KOPT-K1 (cell line): Measurements from ENCODE around the gene ATP6V0E2.

Experiments used
- H3K27ac ChIP-seq: fragments of 200-600 bp; sonication (generic); 2 replicates; pipeline ENCODE4 v1.5.1; 2016; ENCODE audit warnings: antibody characterized with exemption, mild to moderate bottlenecking, low read depth, low read length; ENCODE audit not compliant: poor library complexity, severe bottlenecking
- H3K36me3 ChIP-seq: fragments of 200-600 bp; sonication (generic); 2 replicates; pipeline ENCODE4 v1.5.1; 2017; ENCODE audit warnings: antibody characterized with exemption, mild to moderate bottlenecking, low read length, moderate library complexity; ENCODE audit not compliant: insufficient read depth
- H3K9me3 ChIP-seq: fragments of 200-600 bp; sonication (generic); 2 replicates; pipeline ENCODE4 v1.5.1; 2017; ENCODE audit warnings: antibody characterized with exemption, low read length, mild to moderate bottlenecking; ENCODE audit not compliant: insufficient read depth, poor library complexity, severe bottlenecking

The ATP6V0E2 gene

GRCh38 chr7:149833495-149834130 lies 40.2 kb upstream of the ATP6V0E2 start:
- Histone ChIP-seq H3K27ac (no peak overlapping the region), H3K36me3 (no peaks in the 10 kb centered on the region), H3K9me3 (no peaks in the 10 kb centered on the region)

- H3K36me3 ChIP-seq = no peaks in the 10 kb centered on the region
- H3K27ac ChIP-seq = no peak overlapping the region
- no peaks in the 10 kb centered on the region for H3K9me3 ChIP-seq
Measured at GRCh38 chr7:149834601-149835000, 39.2 kb upstream of the ATP6V0E2 start.

- H3K9me3 ChIP-seq = no peaks in the 10 kb centered on the region
- no peaks in the 10 kb centered on the region for H3K36me3 ChIP-seq
- no peak overlapping the region for H3K27ac ChIP-seq
Measured at GRCh38 chr7:149836434-149836833, 37.3 kb upstream of the ATP6V0E2 start.

- H3K27ac ChIP-seq = no peak overlapping the region
Measured at GRCh38 chr7:149837564-149838223, 36.1 kb upstream of the ATP6V0E2 start.

GRCh38 chr7:149838224-149838991 lies 35.4 kb upstream of the ATP6V0E2 start, which contains the start of gene ZNF862:
Gene ZNF862, plus strand, starts transcription at chr7:149838375. Its CDS starts 237 bp downstream, at chr7:149838612.
- Histone ChIP-seq H3K9me3 (no peaks in the 10 kb centered on the region), H3K36me3 (no peaks in the 10 kb centered on the region), H3K27ac (peak within 1 kb of the TSS; percentile 63)

More at GRCh38 chr7:149837564-149838223, 36.1 kb upstream of the ATP6V0E2 start:
- H3K9me3 ChIP-seq = no peaks in the 10 kb centered on the region
- H3K36me3 ChIP-seq = no peaks in the 10 kb centered on the region

GRCh38 chr7:149838992-149839408 lies 34.8 kb upstream of the ATP6V0E2 start:
- Histone ChIP-seq H3K9me3 (no peaks in the 10 kb centered on the region), H3K27ac (peak overlapping the region; percentile 63), H3K36me3 (no peaks in the 10 kb centered on the region)

GRCh38 chr7:149839933-149840332 lies 33.8 kb upstream of the ATP6V0E2 start:
- no peaks in the 10 kb centered on the region for H3K36me3 ChIP-seq
- no peak overlapping the region for H3K27ac ChIP-seq
- H3K9me3 ChIP-seq = no peaks in the 10 kb centered on the region

GRCh38 chr7:149843566-149843965 lies 30.2 kb upstream of the ATP6V0E2 start:
- H3K36me3 ChIP-seq = peaks cover 5% of the 10 kb centered on the region; the same call in 1 of the 2 replicates
- no peak overlapping the region for H3K27ac ChIP-seq
- H3K9me3 ChIP-seq = no peaks in the 10 kb centered on the region

GRCh38 chr7:149844445-149844844 lies 29.3 kb upstream of the ATP6V0E2 start:
- no peak overlapping the region for H3K27ac ChIP-seq
- no peaks in the 10 kb centered on the region for H3K9me3 ChIP-seq
- peaks cover 5% of the 10 kb centered on the region; the same call in 1 of the 2 replicates for H3K36me3 ChIP-seq

- Histone ChIP-seq H3K9me3 (no peaks in the 10 kb centered on the region), H3K36me3 (peaks cover 5% of the 10 kb centered on the region; the same call in 1 of the 2 replicates), H3K27ac (no peak overlapping the region)
Measured at GRCh38 chr7:149845257-149845980, 28.4 kb upstream of the ATP6V0E2 start.

GRCh38 chr7:149846021-149846420 lies 27.7 kb upstream of the ATP6V0E2 start:
- peaks cover 5% of the 10 kb centered on the region; the same call in 1 of the 2 replicates for H3K36me3 ChIP-seq
- no peak overlapping the region for H3K27ac ChIP-seq

GRCh38 chr7:149846436-149847046 lies 27.2 kb upstream of the ATP6V0E2 start:
- Histone ChIP-seq H3K36me3 (peaks cover 5% of the 10 kb centered on the region; the same call in 1 of the 2 replicates), H3K9me3 (no peaks in the 10 kb centered on the region), H3K27ac (no peak overlapping the region)

More at GRCh38 chr7:149846021-149846420, 27.7 kb upstream of the ATP6V0E2 start:
- H3K9me3 ChIP-seq = no peaks in the 10 kb centered on the region

- H3K9me3 ChIP-seq = no peaks in the 10 kb centered on the region
- peaks cover 5% of the 10 kb centered on the region; the same call in 1 of the 2 replicates for H3K36me3 ChIP-seq
- H3K27ac ChIP-seq = no peak overlapping the region
Measured at GRCh38 chr7:149849174-149849573, 24.6 kb upstream of the ATP6V0E2 start.

- Histone ChIP-seq H3K9me3 (no peaks in the 10 kb centered on the region), H3K27ac (no peak overlapping the region), H3K36me3 (peaks cover 5% of the 10 kb centered on the region; the same call in 1 of the 2 replicates)
Measured at GRCh38 chr7:149850007-149850594, 23.7 kb upstream of the ATP6V0E2 start.
